HepG2 (cell line): Measurements from ENCODE around the gene C6orf136. TPM values are rescaled to one million over a fixed set of nuclear protein-coding genes. Genes with fewer than 3 reads are reported as not detected.

Experiments used
- ARNTL ChIP-seq: sonication (generic); formaldehyde crosslinking; IDR thresholded peaks from 2 replicates; pipeline ENCODE4 v1.4.0; 2020; ENCODE audit warnings: mild to moderate bottlenecking, missing genetic modification reagents
- CEBPG ChIP-seq: IDR thresholded peaks from 2 replicates; pipeline ENCODE4 v1.6.1; 2016
- CHD4 ChIP-seq: fragments of 200-600 bp; sonication (generic); IDR thresholded peaks from 2 replicates; pipeline ENCODE4 v1.7.0; 2017; ENCODE audit warnings: mild to moderate bottlenecking, low read length, borderline replicate concordance
- DNMT3B ChIP-seq: conservative IDR thresholded peaks from 2 replicates; pipeline ENCODE4 v1.6.1; 2016; ENCODE audit warnings: missing biosample characterization, control low read depth
- FOXA3 ChIP-seq: IDR thresholded peaks from 2 replicates; pipeline ENCODE4 v1.6.1; 2016; ENCODE audit warnings: missing genetic modification reagents, missing compliant biosample characterization
- HDAC1 ChIP-seq: sonication (generic); formaldehyde crosslinking; IDR thresholded peaks from 2 replicates; pipeline ENCODE4 v1.5.1; 2020; ENCODE audit warnings: mild to moderate bottlenecking, missing genetic modification reagents
- HMGXB4 ChIP-seq, 2 experiments: sonication (generic) in 1 of 2; formaldehyde crosslinking in 1 of 2; IDR thresholded peaks; 2 replicates each; pipeline versions ENCODE4 v1.4.0 to v1.6.1; 2018 to 2020; ENCODE audit warnings: missing genetic modification reagents in 2 of 2, borderline replicate concordance in 1 of 2, low read depth in 1 of 2, mild to moderate bottlenecking in 1 of 2, missing biosample characterization in 1 of 2
- IKZF1 ChIP-seq: fragments of 450-650 bp; IDR thresholded peaks from 2 replicates; pipeline ENCODE4 v1.7.1; 2016
- JDP2 ChIP-seq: sonication (generic); formaldehyde crosslinking; IDR thresholded peaks from 2 replicates; pipeline ENCODE4 v1.8.1; 2022; ENCODE audit warnings: missing genetic modification reagents, borderline replicate concordance
- KLF11 ChIP-seq: IDR thresholded peaks from 2 replicates; pipeline ENCODE4 v1.6.1; 2016; ENCODE audit warnings: missing compliant biosample characterization
- NFE2 ChIP-seq: sonication (generic); formaldehyde crosslinking; IDR thresholded peaks from 2 replicates; pipeline ENCODE4 v1.4.0; 2020; ENCODE audit warnings: missing genetic modification reagents
- ONECUT2 ChIP-seq: sonication (generic); formaldehyde crosslinking; IDR thresholded peaks from 2 replicates; pipeline ENCODE4 v1.4.0; 2020; ENCODE audit warnings: missing genetic modification reagents
- PRPF4 ChIP-seq: fragments of 200-400 bp; formaldehyde crosslinking; IDR thresholded peaks from 2 replicates; pipeline ENCODE4 v1.6.1; 2016; ENCODE audit warnings: low read length, low read depth; ENCODE audit not compliant: poor library complexity, severe bottlenecking
- RAD51 ChIP-seq: fragments of 450-650 bp; IDR thresholded peaks from 2 replicates; pipeline ENCODE4 v1.6.1; 2016; ENCODE audit warnings: borderline replicate concordance
- THYN1 ChIP-seq: sonication (generic); formaldehyde crosslinking; IDR thresholded peaks from 2 replicates; pipeline ENCODE4 v1.8.1; 2023; ENCODE audit warnings: low read depth, mild to moderate bottlenecking, moderate library complexity, missing genetic modification reagents, borderline replicate concordance
- WIZ ChIP-seq: sonication (generic); formaldehyde crosslinking; IDR thresholded peaks from 2 replicates; pipeline ENCODE4 v1.5.1; 2020; ENCODE audit warnings: mild to moderate bottlenecking, missing genetic modification reagents
- ZFY ChIP-seq: sonication (generic); formaldehyde crosslinking; IDR thresholded peaks from 2 replicates; pipeline ENCODE4 v1.4.0; 2020; ENCODE audit warnings: missing genetic modification reagents
- ZNF24 ChIP-seq: fragments of 450-650 bp; IDR thresholded peaks from 2 replicates; pipeline ENCODE4 v1.6.1; 2017; ENCODE audit warnings: antibody characterized with exemption, mild to moderate bottlenecking
- ZNF343 ChIP-seq: sonication (generic); formaldehyde crosslinking; IDR thresholded peaks from 2 replicates; pipeline ENCODE4 v1.4.0; 2020; ENCODE audit warnings: mild to moderate bottlenecking, missing genetic modification reagents
- ZNF749 ChIP-seq: sonication (generic); formaldehyde crosslinking; IDR thresholded peaks from 2 replicates; pipeline ENCODE4 v1.8.0; 2022; ENCODE audit warnings: mild to moderate bottlenecking, missing genetic modification reagents, moderate library complexity, borderline replicate concordance
- ZNF816 ChIP-seq: sonication (generic); formaldehyde crosslinking; IDR thresholded peaks from 2 replicates; pipeline ENCODE4 v1.8.0; 2022; ENCODE audit warnings: missing genetic modification reagents, mild to moderate bottlenecking, borderline replicate concordance
- polyA plus RNA-seq, 8 experiments: library from polyadenylated mRNA; depleted of rRNA in 3 of 8; stranded (reverse) in 7 of 8; unstranded in 1 of 8; fragments of >200 nt; fragmentation: Illumina TruSeq in 4 of 8; extraction: Trizol in 4 of 8; gene quantifications; 2 replicates each; pipeline versions ENCODE4 v1.2.1 to v1.2.3, GENCODE V29; 2011 to 2016; ENCODE audit warnings: low read depth in 4 of 8, missing spikeins in 1 of 8, mixed read lengths in 1 of 8; ENCODE audit not compliant: insufficient read depth in 1 of 8
- total RNA-seq, 5 experiments: library from RNA; depleted of rRNA; stranded (reverse); fragments of >200 nt; fragmentation: Illumina TruSeq; extraction: Trizol; gene quantifications; 2 replicates each; pipeline ENCODE4 v1.2.3, GENCODE V29; 2016; ENCODE audit warnings: low read depth in 1 of 5
- TF ChIP-seq, protein P1 (sequence below): sonication (generic); formaldehyde crosslinking; IDR thresholded peaks from 2 replicates; pipeline ENCODE4 v1.5.1; 2020; ENCODE audit warnings: mild to moderate bottlenecking, missing genetic modification reagents, borderline replicate concordance
- TF ChIP-seq, protein P2 (sequence below): sonication (generic); formaldehyde crosslinking; IDR thresholded peaks from 2 replicates; pipeline ENCODE4 v1.8.0; 2022; ENCODE audit warnings: mild to moderate bottlenecking, missing genetic modification reagents; ENCODE audit not compliant: insufficient replicate concordance
- TF ChIP-seq, protein P3 (sequence below): IDR thresholded peaks from 2 replicates; pipeline ENCODE4 v1.6.1; 2018; ENCODE audit warnings: missing genetic modification reagents, mild to moderate bottlenecking, missing compliant biosample characterization

The C6orf136 gene
- total and polyA plus RNA-seq, 2 of the 13 experiments (the other 11 are each of a cell fraction or from before 2014, with no cell fraction given): 12.0 to 26.2 TPM

DNA sequence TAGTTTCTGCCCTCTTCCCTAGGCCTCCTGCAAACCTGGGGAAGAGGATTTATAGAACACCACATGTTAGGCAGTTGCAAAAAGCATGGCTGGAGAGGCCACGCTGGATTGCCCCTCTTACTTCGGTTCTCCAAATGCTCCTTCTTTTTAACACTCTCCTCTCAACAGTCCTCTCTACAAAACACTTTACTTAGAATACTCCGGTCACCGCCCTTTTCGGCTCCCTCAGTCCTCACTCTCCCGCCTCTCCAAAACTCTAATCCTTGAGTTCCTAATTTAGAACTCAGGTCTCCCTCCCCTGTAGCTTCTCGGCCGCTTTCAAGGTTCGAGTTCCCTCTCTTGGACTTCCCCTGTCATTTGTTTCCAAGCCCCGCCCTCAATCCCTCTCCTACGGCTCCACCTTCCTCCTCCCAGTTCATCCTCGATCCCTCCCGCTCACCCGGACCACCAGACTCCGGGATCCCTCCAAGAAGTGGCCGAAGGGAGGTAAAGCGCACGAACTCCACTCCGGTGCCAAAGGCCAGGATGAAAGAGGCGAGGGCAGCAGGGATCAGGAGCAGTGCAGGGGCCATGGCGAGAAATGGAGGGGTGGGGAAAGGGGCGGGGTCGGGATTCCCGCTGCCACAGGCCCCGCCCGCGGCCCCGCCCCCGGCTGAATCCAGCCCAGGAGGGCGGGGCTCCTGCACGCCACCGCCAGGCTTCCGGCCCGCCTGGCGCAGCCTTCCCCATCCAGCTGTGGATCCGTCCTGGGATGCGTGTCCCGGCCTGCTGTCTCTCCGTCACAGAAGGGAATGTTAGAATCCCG is 43.7 kb downstream of the C6orf136 start, which contains the start of gene NRM (continued):
- TF ChIP-seq, protein P1, sequence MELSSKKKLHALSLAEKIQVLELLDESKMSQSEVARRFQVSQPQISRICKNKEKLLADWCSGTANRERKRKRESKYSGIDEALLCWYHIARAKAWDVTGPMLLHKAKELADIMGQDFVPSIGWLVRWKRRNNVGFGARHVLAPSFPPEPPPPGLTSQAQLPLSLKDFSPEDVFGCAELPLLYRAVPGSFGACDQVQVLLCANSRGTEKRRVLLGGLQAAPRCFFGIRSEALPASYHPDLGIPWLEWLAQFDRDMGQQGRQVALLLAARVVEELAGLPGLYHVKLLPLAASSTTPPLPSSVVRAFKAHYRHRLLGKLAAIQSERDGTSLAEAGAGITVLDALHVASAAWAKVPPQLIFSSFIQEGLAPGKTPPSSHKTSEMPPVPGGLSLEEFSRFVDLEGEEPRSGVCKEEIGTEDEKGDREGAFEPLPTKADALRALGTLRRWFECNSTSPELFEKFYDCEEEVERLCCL: no peak
- no peak for TF ChIP-seq ZNF816 (CRISPR knock-in tag)
- TF ChIP-seq, protein P2, sequence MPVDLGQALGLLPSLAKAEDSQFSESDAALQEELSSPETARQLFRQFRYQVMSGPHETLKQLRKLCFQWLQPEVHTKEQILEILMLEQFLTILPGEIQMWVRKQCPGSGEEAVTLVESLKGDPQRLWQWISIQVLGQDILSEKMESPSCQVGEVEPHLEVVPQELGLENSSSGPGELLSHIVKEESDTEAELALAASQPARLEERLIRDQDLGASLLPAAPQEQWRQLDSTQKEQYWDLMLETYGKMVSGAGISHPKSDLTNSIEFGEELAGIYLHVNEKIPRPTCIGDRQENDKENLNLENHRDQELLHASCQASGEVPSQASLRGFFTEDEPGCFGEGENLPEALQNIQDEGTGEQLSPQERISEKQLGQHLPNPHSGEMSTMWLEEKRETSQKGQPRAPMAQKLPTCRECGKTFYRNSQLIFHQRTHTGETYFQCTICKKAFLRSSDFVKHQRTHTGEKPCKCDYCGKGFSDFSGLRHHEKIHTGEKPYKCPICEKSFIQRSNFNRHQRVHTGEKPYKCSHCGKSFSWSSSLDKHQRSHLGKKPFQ: no peak
- TF ChIP-seq DNMT3B (CRISPR knock-in tag): no peak
- peak; percentile 68; the same call in 1 of the 2 replicates for TF ChIP-seq ZNF749 (CRISPR knock-in tag)
- TF ChIP-seq WIZ (CRISPR knock-in tag): no peak
- peak; percentile 30 to 52; a peak in 1 of 4 replicates for TF ChIP-seq HMGXB4 (CRISPR knock-in tag; IDR thresholded peaks at IDR 0.05; ENCODE audit: borderline replicate concordance in 1 of 2, low read depth in 1 of 2)
- TF ChIP-seq FOXA3 (CRISPR knock-in tag): peak; percentile 5; the same call in 1 of the 2 replicates
- no peak for TF ChIP-seq RAD51
- TF ChIP-seq CHD4: peak; percentile 44; the same call in 1 of the 2 replicates
- no peak for TF ChIP-seq NFE2 (CRISPR knock-in tag)
- no peak for TF ChIP-seq ZNF343
- TF ChIP-seq KLF11 (CRISPR knock-in tag): no peak
- no peak for TF ChIP-seq ARNTL (CRISPR knock-in tag)
- no peak for TF ChIP-seq ZNF24
- peak; percentile 68 for TF ChIP-seq ZFY (CRISPR knock-in tag)
- no peak for TF ChIP-seq JDP2 (CRISPR knock-in tag)
- TF ChIP-seq, protein P3, sequence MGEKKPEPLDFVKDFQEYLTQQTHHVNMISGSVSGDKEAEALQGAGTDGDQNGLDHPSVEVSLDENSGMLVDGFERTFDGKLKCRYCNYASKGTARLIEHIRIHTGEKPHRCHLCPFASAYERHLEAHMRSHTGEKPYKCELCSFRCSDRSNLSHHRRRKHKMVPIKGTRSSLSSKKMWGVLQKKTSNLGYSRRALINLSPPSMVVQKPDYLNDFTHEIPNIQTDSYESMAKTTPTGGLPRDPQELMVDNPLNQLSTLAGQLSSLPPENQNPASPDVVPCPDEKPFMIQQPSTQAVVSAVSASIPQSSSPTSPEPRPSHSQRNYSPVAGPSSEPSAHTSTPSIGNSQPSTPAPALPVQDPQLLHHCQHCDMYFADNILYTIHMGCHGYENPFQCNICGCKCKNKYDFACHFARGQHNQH (CRISPR knock-in tag): peak; percentile 66
- TF ChIP-seq CEBPG (CRISPR knock-in tag): 0 out of 2 replicates have a peak, but pooled peaks have one; percentile 15
- no peak for TF ChIP-seq IKZF1
- no peak for TF ChIP-seq THYN1 (CRISPR knock-in tag)
- TF ChIP-seq PRPF4: no peak
- TF ChIP-seq ONECUT2 (CRISPR knock-in tag): no peak
- TF ChIP-seq HDAC1 (CRISPR knock-in tag): peak; percentile 73
